Endometrial microvascular endothelial cells (primary cell): Measurements from ENCODE around the gene SMARCA5. TPM values are rescaled to one million over a fixed set of nuclear protein-coding genes. Genes with fewer than 3 reads are reported as not detected.
"Not testable (repeated sequence)": the region's sequence is repeated elsewhere in the genome, so short reads cannot be mapped to it uniquely, and the experiment has no call there.

Experiments
- in situ Hi-C: cut with HindIII; loops from 2 replicates; pipeline ENCODE4 v1.10.0; 2017; ENCODE audit warnings: low sequenced_read_pairs, low pct_unique_long_range_greater_than_20kb; ENCODE audit errors: inconsistent ontology term
- total RNA-seq: library from RNA; depleted of rRNA; stranded (reverse); fragments of >200 nt; gene quantifications from one replicate; pipeline ENCODE4 v1.2.3, GENCODE V29; 2015; ENCODE audit errors: inconsistent ontology term

SMARCA5 gene
- total RNA-seq, 1 donor from 2014 or later, result 36.5 TPM

DNA sequence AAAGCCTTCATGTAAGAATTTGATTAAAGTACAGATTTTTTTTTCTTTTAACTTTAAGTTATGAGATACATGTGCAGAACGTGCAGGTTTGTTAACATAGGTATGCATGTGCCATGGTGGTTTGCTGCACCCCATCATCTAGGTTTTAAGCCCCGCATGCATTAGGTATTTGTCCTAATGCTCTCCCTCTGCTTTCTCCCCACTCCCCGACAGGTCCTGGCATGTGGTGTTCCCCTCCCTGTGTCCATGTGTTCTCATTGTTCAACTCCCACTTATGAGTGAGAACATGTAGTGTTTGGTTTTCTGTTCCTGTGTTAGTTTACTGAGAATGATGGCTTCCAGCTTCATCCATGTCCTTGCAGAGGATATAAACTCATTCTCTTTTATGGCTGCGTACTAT, 14.5 kb downstream of the SMARCA5 start:
- in situ Hi-C loops, result not testable (repeated sequence)

DNA sequence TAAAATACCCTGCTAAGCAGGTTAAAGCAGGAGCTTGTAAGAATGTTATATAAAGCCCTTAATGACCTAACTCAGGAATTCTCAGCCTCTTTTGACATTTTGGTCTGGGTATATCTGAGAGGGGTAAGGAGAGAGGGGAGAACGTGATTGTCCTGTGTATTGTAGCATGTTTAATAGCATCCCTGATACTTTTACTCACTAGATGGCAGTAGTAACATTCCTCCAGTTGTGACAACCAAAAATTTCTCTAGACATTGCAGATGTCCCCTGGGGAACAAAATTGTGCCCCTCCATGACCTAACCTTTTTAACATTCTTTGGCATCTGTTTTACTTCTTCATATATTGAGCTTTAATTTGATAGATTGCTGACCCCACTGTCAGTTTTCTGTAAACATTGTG, 17.9 kb downstream of the SMARCA5 start:
- in situ Hi-C loops, result no loop called here

DNA sequence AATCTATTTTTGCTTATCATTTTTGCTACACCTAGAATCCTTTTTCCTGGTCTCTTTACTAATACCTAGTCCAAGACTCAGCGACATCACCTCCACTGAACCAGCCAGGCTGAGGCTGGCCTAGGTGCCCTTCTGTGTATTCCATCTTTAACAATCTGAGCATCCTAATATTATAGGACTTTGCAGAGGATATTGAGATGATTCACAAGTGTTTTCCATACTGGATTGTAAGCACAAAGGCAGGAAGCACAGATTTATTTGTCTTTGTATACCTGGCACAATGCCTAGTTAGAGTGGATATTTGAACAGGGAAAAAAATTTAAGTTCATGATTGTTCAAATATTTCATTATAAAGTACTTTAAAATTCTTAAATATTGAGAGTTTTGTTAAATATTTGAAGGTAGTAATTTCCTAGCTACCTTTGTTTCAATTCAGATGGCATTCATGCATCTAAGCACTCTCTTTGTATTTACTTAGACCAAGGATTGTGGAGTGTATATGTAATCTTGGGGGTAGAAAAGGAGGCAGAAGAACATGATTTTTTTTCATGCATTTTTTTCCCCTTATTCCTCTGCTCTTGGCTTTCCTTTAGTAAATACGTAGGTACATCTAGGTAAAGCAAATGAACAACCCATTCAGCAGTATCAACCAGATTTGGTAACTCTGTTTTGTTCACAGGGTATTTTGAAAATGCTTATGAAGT, 18.4 kb downstream of the SMARCA5 start:
- in situ Hi-C loops, result no loop called here

DNA sequence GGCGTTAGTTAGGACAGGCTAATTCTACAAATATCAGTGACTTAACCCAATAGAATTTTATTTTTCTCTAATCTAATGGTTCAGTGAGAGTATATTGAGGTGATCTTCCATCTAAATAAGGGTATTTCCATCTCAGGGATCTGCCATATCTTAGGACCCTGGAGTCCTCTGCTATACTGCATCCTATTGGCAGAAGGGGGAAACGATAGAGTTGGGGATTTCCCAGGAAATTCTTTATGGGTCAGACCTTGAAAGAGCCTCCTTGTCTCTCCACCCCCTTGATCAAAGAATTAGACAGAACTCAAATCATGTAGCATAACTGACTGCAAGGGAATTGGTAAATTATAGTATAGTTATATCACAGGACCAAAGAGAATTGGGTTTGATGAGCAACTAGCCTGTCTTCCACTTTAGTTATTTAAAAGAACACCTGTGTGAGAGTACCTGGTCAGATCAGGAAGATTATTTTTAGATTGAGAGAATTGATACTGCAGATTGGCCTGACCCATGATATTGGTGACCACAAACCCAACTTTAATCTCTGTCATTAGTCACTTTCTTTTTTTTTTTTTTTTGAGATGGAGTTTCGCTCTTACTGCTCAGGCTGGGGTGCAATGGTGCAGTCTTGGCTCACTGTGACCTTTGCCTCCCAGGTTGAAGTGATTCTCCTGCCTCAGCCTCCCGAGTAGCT, 25.6 kb downstream of the SMARCA5 start:
- in situ Hi-C loops, result no loop called here

DNA sequence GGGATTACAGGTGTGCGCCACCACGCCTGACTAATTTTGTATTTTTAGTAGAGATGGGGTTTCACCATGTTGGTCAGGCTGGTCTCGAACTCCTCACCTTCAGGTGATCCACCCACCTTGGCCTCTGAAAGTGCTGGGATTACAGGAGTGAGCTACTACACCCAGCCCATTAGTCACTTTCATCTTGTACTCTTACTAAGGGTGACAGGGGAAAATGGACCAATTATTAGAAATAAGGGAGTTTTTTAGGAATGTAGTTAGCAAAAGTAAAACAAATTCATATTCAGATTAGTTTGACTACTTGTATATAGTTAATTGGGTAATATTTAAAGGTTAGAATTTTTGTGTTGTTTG, 26.1 kb downstream of the SMARCA5 start:
- in situ Hi-C loops, result no loop called here

DNA sequence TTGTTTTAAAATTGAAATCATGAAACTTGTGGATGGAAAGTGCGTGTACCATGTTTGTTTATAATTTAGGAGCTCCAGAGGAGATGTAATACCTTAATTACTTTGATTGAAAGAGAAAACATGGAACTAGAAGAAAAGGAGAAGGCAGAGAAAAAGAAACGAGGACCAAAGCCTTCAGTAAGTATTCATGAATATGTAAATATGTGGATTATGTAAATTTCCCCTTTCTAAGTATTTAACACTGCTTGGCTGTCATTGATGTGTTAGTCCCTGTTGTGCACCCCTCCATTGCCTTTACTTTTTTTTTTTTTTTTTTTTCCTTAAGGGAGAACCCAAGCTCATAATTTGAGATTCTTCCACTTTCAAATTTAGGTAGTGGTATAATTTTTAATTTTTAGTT, 36.4 kb downstream of the SMARCA5 start:
- in situ Hi-C loops, result no loop called here

DNA sequence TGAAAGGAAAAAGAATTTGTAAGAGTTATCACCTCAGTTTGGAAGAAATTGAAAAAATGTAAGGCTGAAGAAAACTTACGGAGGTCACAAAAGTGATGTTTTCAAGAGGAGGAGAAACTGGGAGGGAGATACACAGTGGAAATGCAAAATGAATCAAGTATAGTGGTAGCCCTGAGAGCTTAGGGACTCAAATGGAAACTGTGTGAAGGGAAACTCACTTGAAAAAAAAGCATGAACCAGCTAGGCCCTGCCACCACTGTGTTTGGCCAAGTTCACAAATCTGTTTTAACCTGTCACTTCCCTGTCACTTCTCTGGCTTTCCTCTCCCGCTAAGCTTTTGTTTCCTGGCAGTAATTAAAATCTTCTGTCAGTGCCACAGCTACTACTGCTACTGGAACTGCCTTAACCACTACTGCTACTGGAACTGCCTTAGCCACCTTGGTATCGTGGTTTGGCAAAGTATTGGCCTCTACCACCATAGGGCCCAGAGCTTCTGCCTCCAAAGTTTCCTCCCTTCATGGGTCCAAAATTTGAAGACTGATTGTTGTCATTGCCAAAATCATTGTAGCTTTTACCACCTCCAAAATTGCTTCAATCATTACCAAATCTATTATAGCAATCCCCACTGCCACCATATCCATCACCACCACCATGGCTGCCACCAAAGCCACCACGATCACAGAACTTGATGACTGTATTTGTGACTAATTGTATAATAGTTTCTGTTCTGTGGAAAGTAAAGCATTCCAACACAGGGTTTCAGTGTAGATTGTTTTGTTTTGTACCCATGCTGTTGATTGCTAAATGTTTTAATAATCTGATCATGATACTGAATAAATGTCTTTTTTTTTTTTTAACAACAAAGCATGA, 41.5 kb downstream of the SMARCA5 start:
- in situ Hi-C loops, result no loop called here

DNA sequence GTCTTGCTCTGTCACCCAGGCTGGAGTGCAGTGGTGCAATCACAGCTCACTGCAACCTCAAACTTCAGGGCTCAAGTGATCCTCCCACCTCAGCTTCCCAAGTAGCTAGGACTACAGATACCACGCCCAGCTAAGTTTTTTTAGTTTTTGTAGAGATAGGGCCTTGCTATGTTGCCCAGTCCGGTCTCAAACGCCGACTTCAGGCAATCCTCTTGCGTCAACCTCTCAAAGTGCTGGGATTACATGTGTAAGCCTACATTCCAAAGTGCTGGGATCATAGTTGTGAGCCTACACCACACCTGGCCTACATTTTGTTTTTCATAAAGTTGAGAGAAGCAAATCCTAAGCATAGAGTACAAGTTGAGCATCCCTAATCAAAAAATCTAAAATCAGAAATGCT, 42.2 kb downstream of the SMARCA5 start:
- in situ Hi-C loops, result no loop called here

DNA sequence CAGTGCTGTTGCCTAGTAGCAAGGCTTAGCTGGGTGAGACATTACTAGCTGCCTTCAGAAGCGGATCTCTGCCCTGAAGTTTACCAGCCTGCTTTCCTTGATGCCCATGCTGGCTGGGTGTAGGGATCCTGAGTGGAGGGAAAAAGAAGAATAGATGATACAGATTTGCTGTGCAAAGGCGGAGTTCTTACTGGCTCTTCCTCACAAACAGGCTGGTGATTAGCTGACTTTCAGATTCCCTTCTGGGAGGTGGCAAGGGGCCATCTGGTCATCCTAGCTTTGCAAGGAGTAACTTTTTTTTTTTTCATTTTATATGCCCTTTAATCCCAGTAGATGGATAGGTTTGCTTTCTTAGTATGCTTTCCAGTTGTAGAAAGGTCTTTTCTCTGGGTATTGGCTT, 44.8 kb downstream of the SMARCA5 start:
- in situ Hi-C loops, result no loop called here

DNA sequence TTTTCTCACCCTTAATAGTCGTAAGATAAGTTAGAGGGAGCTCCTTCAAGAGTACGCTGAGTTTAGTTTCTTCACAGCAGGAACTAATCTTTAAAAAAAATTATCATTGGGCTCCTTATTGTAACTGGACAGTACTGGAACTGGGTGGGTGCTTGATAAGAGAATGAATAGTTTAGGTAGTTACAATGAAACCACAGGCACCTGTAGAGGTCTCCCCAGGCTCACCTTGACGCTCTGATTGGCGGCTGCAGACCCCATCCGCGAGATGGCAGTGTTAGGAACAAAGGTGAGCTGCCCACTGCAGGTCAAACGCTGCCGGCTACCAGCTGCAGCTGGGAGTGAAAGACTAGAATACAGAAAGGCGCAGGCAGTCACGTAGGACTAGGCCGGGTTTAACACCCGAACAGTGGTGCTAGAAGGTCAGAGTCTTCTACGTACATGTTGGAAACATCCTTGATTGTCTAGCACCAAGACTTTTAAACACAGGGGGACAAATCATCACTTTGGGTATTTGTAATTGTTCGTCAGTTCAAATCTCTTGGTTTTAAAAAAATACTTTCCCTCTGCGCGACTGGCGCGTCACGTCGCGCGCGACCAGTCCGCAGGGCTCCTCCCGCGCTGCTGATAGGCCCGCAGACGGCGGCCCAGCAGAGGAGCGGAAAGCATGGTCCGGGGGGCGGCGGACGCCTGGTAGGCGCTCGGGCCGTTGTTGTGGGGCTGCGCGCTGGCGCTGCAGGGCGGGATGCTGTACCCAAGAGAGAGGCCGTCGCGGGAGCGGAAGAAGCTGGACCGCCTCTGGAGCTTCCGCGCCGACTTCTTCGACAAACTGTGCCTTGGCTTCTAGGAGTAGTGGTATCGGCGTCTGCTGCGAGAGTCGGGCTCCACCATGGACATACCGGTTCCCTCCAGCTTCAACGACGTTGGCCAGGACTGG, 45.6 kb downstream of the SMARCA5 start:
- in situ Hi-C loops, result no loop called here

DNA sequence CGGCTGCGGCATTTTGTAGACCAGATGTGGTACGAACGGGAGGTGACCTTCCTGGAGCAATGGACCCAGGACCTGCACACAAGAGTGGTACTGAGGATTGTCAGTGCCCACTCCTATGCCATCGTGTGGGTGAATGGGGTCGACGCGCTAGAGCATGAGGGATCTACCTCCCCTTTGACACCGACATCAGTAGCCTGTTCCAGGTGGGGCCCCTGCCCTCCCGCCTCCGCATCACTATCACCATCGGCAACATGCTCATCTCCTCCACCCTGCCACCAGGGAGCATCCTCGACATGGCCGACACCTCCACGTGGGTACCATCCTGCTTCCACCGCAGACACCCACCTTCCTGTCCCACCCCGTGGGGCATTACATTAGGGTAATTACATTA, 46.2 kb downstream of the SMARCA5 start:
- in situ Hi-C loops, result no loop called here

DNA sequence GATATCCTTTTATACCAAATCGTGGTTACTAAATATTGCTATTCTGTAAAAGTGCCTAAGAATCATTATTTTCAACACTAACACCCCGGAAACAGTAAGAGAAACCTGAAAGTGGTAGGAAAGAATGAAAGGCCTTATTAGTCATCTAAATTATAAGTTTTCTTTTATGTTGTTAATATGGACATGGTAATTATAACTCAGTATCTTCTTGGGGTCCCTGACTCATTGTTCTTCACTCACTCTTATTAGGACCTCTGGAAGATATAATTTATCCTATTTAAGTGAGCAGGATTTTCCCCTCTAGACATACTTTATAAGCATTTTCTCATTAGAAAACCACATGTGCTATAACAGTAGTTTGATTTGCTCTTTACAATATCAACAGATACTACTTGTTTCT, 51.0 kb downstream of the SMARCA5 start:
- in situ Hi-C loops, result no loop called here

DNA sequence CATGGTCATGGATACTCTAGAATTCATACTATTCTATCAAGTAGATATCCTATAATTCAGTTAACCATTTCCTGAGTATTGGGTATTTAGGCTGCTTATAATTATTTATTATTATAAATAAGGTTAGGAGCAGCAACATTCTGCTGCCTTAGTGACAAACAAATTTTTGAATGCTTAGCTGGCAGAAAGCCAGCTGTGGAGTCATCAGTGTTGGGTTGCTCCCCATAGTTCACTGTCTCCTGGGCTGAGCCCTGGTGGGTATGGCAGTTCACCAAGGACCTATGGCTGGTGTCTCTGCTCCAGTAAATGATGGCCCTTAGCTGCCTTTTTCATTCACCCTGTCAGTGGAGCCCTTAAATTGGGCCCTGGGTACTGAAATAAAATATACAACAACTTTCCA, 61.8 kb downstream of the SMARCA5 start:
- in situ Hi-C loops, result no loop called here

DNA sequence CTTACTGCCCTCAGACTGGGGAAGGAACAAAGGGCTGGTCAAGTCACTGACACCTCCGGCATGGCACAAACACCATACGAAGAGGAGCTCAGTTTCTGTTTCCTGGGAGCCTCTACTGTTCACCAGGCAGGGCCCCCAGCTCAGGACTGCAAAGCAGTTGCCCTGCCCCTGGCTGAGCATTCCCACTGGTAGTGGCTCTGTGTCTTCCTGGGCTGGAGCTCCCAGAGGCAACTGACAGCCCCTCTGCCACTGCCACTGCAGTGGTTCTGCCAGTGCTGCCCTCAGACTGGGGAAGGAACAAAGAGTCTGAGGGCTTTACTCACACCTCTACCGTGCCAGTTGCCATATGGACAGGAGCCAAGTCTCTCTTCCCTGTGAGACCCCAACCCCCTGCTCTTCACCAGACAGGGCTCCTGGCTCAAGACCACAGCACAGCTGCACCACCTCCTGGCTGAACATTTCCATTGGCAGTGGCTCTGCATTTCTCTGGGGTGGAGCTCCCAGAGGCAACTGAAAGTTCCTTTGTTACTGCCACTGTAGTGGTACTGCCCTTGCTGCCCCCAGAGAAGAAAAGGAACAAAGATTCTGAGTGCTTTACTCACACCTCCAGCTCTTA, 67.9 kb downstream of the SMARCA5 start:
- in situ Hi-C loops, result no loop called here

DNA sequence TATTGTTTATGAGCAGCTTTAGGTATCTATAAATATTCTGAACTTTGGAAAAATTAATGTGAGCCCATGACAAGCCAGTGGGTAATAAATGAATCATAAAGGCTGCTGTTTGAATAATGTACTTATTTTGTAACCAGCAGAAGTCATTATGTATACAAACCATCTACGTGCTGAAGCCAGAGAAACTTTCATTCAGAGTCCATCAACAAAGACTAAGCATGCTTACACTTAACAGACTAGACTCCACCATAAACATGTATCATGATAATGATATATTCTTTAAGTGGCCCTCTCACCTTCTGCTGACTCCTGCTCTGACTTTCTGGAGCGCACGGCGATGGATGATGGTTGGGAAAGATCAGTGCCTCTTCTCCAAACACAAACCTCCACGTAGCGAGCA, 72.0 kb downstream of the SMARCA5 start:
- in situ Hi-C loops, result no loop called here

DNA sequence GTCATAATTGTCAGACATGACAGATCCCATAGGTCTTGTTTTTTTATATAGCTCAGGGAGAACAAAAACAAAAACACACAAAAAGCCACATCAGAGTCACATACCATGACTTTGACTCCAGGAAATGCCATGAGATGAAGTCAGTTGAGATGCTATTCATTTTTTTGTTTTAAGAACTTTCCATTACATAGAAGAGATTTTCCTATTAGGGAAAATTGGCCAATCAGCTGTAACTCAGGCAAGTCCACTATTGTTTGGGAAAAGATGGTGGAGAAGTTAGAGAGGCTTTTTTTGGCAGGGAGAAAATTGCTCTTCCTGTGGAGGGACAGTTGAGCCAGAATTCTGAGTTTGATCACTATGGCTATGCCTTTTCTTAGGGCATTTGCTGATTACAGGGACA, 72.6 kb downstream of the SMARCA5 start:
- in situ Hi-C loops, result no loop called here

DNA sequence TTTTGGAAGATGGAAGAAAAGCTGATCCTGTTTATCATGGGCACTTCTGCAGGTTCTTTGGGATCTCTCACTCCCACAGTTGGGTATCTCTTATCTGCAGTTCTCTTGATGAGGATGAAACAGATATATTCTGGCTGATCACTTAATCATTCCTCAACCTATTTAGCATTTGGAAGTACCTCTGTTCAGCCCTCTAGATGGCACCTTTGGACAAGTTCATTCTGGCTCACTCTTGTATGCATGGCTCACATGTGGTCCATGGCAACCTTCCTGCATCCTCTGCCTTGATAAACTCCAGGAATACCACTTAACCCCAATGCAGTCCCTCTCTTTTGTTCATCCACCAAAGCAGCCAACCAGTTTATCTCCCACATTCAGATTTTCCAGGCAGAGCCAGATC, 74.2 kb downstream of the SMARCA5 start:
- in situ Hi-C loops, result no loop called here

DNA sequence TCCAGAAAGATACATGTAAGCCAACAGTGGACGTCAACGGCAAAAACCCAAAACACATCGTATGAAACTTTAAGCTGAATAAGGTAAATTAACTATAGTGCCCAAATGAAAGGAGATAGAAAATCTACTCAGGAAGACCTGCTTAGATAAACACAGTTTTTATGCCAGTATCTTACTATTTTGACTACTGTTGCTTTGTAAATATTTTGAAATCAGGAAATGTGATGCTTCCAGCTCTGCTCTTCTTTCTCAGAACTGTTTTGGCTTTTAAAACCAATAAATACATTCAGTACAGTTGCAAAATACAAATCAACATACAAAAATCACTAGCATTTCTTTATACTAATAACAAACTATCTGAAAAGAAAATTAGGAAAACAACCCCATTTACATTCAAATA, 83.8 kb downstream of the SMARCA5 start:
- in situ Hi-C loops, result no loop called here

DNA sequence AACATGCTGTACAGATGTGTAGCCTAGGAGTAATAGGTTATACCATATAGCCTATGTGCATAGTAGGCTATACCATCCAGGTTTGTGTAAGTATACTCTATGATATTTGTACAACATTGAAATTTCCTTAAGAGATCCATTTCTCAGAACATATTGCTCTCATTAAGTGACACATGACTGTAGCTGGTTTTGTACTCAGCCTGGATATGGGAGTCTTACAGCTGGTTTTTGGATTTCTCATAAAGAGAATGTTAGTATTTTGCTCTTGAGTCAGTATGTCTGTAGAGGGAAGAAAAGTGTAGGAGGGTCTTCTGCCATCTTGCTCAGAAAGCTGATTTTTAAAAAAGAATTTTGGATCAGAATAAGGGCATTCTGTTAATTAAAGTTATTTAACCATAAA, 85.3 kb downstream of the SMARCA5 start:
- in situ Hi-C loops, result no loop called here
